DOHH2 (cell line): ENCODE results near the gene CCDC158.

Experiments
- H3F3A ChIP-seq: fragments of 200-600 bp; sonication (generic), shearing (Covaris generic); 2 replicates; pipeline ENCODE4 v1.6.0; 2016; ENCODE audit warnings: antibody characterized with exemption, mild to moderate bottlenecking; ENCODE audit not compliant: control insufficient read depth, insufficient read depth
- H3K27ac ChIP-seq: fragments of 200-600 bp; sonication (generic); 2 replicates; pipeline ENCODE4 v1.5.1; 2014; ENCODE audit warnings: low read depth, mild to moderate bottlenecking, low read length, moderate library complexity
- H3K27me3 ChIP-seq: fragments of 200-600 bp; sonication (generic); 2 replicates; pipeline ENCODE4 v1.6.1; 2014; ENCODE audit warnings: mild to moderate bottlenecking, low read length, mixed read lengths; ENCODE audit not compliant: control insufficient read depth
- H3K36me3 ChIP-seq: fragments of 200-600 bp; sonication (generic); 2 replicates; pipeline ENCODE4 v1.6.1; 2014; ENCODE audit warnings: mild to moderate bottlenecking, low read length, moderate library complexity, mixed read lengths; ENCODE audit not compliant: control insufficient read depth
- H3K4me1 ChIP-seq: fragments of 200-600 bp; sonication (generic); 2 replicates; pipeline ENCODE4 v1.6.1; 2014; ENCODE audit warnings: mild to moderate bottlenecking, low read length, mixed read lengths; ENCODE audit not compliant: control insufficient read depth
- H3K4me2 ChIP-seq: fragments of 200-600 bp; sonication (generic); 2 replicates; pipeline ENCODE4 v1.6.0; 2014; ENCODE audit warnings: mild to moderate bottlenecking, low read length, moderate library complexity
- H3K4me3 ChIP-seq: fragments of 200-600 bp; sonication (generic); 2 replicates; pipeline ENCODE4 v1.5.1; 2014; ENCODE audit warnings: mild to moderate bottlenecking, low read length, mixed read lengths
- H3K79me2 ChIP-seq: fragments of 200-600 bp; sonication (generic); 2 replicates; pipeline ENCODE4 v1.6.1; 2014; ENCODE audit warnings: mild to moderate bottlenecking, low read length, mixed read lengths; ENCODE audit not compliant: control insufficient read depth
- H3K9me2 ChIP-seq: fragments of 200-600 bp; sonication (generic); replicated peaks from 2 replicates; pipeline ENCODE4 v1.6.1; 2014; ENCODE audit warnings: mild to moderate bottlenecking, low read length, mixed read lengths; ENCODE audit not compliant: control insufficient read depth
- H3K9me3 ChIP-seq: fragments of 200-600 bp; sonication (generic); 2 replicates; pipeline ENCODE4 v1.6.1; 2014; ENCODE audit warnings: antibody characterized with exemption, low read length, mixed read lengths; ENCODE audit not compliant: control insufficient read depth, insufficient read depth
- H4K20me1 ChIP-seq: fragments of 200-600 bp; sonication (generic); 2 replicates; pipeline ENCODE4 v1.6.0; 2014; ENCODE audit warnings: low read depth, mild to moderate bottlenecking, antibody characterized with exemption, low read length, moderate library complexity; ENCODE audit not compliant: control insufficient read depth, insufficient read depth
- CTCF ChIP-seq: fragments of 200-600 bp; sonication (generic); IDR thresholded peaks from one replicate; pipeline ENCODE4 v1.5.1; 2014; ENCODE audit warnings: antibody characterized with exemption, mild to moderate bottlenecking, low read depth, low read length; ENCODE audit not compliant: poor library complexity, severe bottlenecking
- EZH2phosphoT487 ChIP-seq: fragments of 200-600 bp; sonication (generic); IDR thresholded peaks from 2 replicates; pipeline ENCODE4 v1.6.1; 2017; ENCODE audit warnings: borderline replicate concordance, mild to moderate bottlenecking, antibody characterized with exemption, low read length, moderate library complexity, mixed read lengths

CCDC158 gene

GRCh38 chr4:76310683-76311082, 110.3 kb downstream of the CCDC158 start:
- H3K4me3 ChIP-seq = no peak overlapping the region

GRCh38 chr4:76309939-76310550, 110.9 kb downstream of the CCDC158 start:
- Histone ChIP-seq H3K79me2 (no peaks in the 10 kb centered on the region), H3K36me3 (no peaks in the 10 kb centered on the region), H3K9me2 (no peaks in the 10 kb centered on the region), H3K27me3 (no peaks in the 10 kb centered on the region), H3K4me1 (no peaks in the 10 kb centered on the region), H3F3A (no peaks in the 10 kb centered on the region), H3K4me2 (no peak overlapping the region), H3K9me3 (no peaks in the 10 kb centered on the region; the same call in 1 of the 2 replicates), H4K20me1 (no peaks in the 10 kb centered on the region), H3K4me3 (no peak overlapping the region), H3K27ac (no peak overlapping the region)
- TF ChIP-seq CTCF (no peak), EZH2phosphoT487 (no peak)

More at GRCh38 chr4:76310683-76311082, 110.3 kb downstream of the CCDC158 start:
- H3K27ac ChIP-seq = no peak overlapping the region
- H3K36me3 ChIP-seq = no peaks in the 10 kb centered on the region
- no peak overlapping the region for H3K4me2 ChIP-seq
- H3K9me3 ChIP-seq = no peaks in the 10 kb centered on the region; the same call in 1 of the 2 replicates
- H4K20me1 ChIP-seq = no peaks in the 10 kb centered on the region
- no peaks in the 10 kb centered on the region for H3K4me1 ChIP-seq
- H3K79me2 ChIP-seq = no peaks in the 10 kb centered on the region
- TF ChIP-seq EZH2phosphoT487 = no peak
- no peak for TF ChIP-seq CTCF
- H3F3A ChIP-seq = no peaks in the 10 kb centered on the region
- no peaks in the 10 kb centered on the region for H3K9me2 ChIP-seq
- H3K27me3 ChIP-seq = no peaks in the 10 kb centered on the region

- H3K4me2 ChIP-seq = no peak overlapping the region
- H3K4me3 ChIP-seq = no peak overlapping the region
- TF ChIP-seq CTCF = no peak
- TF ChIP-seq EZH2phosphoT487 = no peak
Observed at GRCh38 chr4:76308548-76308947, 112.4 kb downstream of the CCDC158 start.

More at GRCh38 chr4:76308548-76308947, 112.4 kb downstream of the CCDC158 start:
- no peaks in the 10 kb centered on the region for H3K9me2 ChIP-seq
- no peaks in the 10 kb centered on the region for H3K79me2 ChIP-seq
- H4K20me1 ChIP-seq = no peaks in the 10 kb centered on the region
- H3K4me1 ChIP-seq = no peaks in the 10 kb centered on the region
- H3K27ac ChIP-seq = no peak overlapping the region
- no peaks in the 10 kb centered on the region; the same call in 1 of the 2 replicates for H3K9me3 ChIP-seq
- no peaks in the 10 kb centered on the region for H3F3A ChIP-seq
- no peaks in the 10 kb centered on the region for H3K27me3 ChIP-seq
- no peaks in the 10 kb centered on the region for H3K36me3 ChIP-seq
